DLD1 (cell line): ENCODE measurements around the gene CDK16.

Experiments
- in situ Hi-C: cut with HindIII; loops from 2 replicates; pipeline ENCODE4 v1.10.0; 2017; ENCODE audit warnings: low sequenced_read_pairs

The CDK16 gene

GRCh38 chrX:47226531-47227333 lies 8.3 kb downstream of the CDK16 start:
- in situ Hi-C loops = no loop called here

GRCh38 chrX:47227334-47227583 lies 8.8 kb downstream of the CDK16 start:
- in situ Hi-C loops = no loop called here

GRCh38 chrX:47228550-47229270 lies 10.2 kb downstream of the CDK16 start:
- in situ Hi-C loops = no loop called here

DNA sequence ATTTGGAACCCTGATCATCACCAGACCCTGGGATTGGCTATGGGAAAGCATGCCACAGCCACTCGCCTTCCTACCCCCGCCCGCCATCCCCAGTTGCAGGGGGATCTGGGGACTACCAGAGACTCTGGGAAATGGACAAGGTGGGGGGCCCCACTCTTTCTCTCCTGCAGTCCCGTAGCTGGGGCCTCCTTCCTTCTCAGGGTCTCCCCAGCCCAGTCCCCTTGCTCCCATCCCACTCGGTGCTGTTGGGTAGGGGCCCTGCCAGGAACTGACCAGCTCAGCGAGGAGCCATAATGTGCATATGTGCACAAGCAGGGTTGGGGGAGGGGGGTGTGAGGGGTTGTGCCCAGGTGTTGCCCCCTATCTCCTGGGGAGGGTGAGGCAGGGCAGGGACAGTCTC lies 10.9 kb downstream of the CDK16 start:
- in situ Hi-C loops = no loop called here

DNA sequence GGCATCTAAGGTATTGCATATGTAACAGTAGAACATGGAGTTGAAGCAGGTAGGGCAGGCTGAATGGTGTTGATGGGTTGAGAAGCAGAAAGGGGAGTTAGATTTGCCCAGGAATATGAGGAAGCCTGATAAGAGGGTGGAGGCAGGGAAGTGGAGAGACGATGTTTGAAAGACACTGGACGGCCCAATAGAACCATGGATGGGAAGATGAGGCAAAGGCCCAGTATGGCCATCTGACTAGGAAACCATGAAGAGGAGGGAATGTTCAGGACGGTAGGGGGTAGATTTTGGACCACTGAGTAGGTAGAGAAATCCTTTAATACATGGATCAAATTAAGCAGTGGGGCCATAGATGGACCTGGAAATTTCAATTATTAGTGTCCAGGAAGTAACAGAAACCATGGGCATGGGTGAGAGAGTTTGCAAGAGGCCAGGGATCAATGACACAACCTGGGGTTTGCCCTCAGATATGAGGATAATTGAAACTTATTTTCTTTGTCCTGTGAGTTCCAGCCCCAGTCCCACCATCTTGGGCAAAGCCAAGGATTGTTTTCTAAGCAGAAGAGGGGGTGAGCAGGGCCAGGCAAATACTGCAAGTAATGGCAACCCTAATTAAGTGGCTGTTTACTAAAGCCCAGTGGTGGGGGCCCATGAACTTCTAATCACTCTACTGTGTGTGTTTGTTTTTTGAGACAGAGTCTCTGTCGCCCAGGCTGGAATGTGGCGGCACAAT lies 11.8 kb downstream of the CDK16 start:
- in situ Hi-C loops = no loop called here

- in situ Hi-C loops = no loop called here
Observed at GRCh38 chrX:47231167-47231566, 12.7 kb downstream of the CDK16 start.

GRCh38 chrX:47232197-47232802 lies 13.8 kb downstream of the CDK16 start:
- in situ Hi-C loops = no loop called here

- in situ Hi-C loops = no loop called here
Observed at GRCh38 chrX:47232803-47233332, 14.4 kb downstream of the CDK16 start, which contains the start of gene USP11. TSS of gene USP11 (plus strand) at chrX:47233009. CDS start at chrX:47233044, 35 bp downstream.

GRCh38 chrX:47233333-47234113 lies 15.0 kb downstream of the CDK16 start:
- in situ Hi-C loops = no loop called here

GRCh38 chrX:47234583-47234982 lies 16.1 kb downstream of the CDK16 start:
- in situ Hi-C loops = no loop called here

DNA sequence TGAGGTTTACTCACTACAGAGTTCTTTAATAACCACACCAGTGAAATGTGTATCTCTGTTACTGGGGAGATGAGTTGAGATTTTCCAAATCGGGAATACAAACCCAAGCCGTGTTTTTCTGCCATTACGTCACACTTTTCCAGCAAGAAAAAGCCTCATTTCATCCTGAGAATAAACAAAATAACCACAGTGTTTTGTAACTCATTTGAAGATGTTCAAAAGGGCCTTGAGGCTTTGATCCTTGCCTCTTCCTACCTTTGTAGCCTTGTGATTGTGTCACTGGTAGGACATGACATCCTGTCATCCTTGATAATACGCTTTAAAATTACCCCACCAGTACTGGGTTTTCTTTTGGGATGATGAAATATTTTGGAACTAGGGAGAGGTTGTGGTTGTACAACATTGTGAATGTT lies 17.2 kb downstream of the CDK16 start:
- in situ Hi-C loops = no loop called here

DNA sequence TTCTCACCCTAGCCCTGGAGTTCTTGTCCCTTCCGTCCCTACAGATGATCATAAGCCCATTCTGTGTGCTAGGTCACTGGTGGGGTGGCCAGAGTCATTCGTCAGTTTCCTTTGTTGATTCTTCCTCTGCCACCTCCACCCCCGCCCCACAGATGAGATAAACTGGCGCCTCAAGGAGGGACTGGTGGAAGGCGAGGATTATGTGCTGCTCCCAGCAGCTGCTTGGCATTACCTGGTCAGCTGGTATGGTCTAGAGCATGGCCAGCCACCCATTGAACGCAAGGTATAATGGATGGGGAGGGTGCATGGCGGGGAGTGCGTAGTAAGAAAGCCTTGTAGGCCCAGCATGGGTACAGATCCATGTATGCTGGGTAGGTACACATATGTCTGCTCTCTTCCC lies 20.7 kb downstream of the CDK16 start:
- in situ Hi-C loops = no loop called here

DNA sequence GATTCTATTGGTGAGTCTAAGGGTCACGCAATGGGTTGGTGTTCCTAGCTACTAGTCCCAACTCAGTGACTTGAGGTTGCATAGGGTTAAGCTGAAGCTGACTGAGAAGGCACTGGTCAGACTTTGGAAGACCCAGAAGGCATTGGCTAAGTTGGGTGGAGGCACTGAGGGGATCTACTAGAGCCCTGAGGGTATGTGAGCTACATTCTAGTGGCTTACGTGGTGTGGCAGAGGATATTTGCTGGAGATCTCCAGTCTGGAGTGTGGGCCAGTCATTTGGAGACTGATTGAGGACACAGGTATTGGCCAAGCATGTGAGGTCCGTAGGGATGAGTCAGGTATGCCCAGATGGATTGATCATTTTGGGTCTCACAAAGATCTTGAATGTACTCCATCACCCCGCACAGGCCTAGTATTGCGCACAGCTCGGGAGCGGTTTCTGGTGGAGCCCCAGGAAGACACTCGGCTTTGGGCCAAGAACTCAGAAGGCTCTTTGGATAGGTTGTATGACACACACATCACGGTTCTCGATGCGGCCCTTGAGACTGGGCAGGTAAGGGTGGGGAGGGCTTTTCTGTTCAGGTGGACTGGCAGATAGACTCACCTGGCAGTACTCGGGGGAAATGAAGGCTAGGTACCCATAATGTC lies 21.5 kb downstream of the CDK16 start:
- in situ Hi-C loops = no loop called here

- in situ Hi-C loops = no loop called here
Observed at GRCh38 chrX:47240619-47241018, 22.1 kb downstream of the CDK16 start.

DNA sequence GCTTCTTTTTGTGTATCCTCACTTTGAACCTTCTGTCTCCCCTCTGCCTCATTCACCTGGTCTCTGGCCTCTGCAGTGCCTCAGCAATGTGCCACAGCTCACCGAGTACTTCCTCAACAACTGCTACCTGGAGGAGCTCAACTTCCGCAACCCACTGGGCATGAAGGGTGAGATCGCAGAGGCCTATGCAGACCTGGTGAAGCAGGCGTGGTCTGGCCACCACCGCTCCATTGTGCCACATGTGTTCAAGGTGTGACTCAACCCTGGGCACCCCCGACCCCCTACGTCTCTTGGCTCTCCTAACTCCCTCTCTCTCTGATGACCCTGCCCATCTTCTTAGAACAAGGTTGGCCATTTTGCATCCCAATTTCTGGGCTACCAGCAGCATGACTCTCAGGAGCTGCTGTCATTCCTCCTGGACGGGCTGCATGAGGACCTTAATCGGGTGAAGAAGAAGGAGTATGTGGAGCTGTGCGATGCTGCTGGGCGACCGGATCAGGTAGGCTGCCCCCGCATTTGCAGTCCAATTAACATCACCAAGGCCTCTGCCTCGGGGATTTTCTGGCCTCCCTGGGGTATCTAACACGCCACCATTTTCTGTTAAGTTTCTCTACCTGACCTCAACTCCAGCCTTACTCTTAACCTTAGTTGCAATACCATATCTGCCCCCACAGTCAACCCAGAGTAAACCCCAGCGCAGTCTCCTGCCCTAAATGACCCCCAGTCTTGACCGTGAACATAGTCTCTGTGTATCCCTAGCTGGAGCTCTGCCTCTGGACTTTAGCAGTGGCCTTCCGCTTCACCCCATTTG lies 22.9 kb downstream of the CDK16 start:
- in situ Hi-C loops = no loop called here

DNA sequence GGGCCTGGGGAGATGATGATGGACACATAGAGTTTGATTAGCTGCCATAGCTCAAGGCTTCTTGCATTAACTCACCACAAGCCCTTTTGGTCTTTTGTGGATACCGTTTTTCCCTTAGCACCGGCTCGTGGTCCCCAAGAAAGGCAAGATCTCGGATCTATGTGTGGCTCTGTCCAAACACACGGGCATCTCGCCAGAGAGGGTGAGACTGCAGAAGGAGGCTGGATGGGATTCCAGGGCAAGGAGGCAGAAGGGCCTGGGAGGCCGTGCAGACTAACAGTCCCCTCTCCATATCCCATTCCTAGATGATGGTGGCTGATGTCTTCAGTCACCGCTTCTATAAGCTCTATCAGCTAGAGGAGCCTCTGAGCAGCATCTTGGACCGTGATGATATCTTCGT lies 23.8 kb downstream of the CDK16 start:
- in situ Hi-C loops = no loop called here

GRCh38 chrX:47243351-47243750 lies 24.9 kb downstream of the CDK16 start:
- in situ Hi-C loops = no loop called here

DNA sequence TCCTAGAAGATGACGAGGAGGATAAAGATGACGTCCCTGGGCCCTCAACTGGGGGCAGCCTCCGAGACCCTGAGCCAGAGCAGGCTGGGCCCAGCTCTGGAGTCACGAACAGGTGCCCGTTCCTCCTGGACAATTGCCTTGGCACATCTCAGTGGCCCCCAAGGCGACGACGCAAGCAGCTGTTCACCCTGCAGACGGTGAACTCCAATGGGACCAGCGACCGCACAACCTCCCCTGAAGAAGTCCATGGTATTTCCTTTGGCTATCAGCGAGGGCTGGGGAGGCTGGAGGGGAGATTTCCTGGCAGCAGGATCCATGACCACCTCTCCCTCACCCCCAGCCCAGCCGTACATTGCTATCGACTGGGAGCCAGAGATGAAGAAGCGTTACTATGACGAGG lies 26.2 kb downstream of the CDK16 start:
- in situ Hi-C loops = no loop called here

- in situ Hi-C loops = no loop called here
Observed at GRCh38 chrX:47245156-47245555, 26.7 kb downstream of the CDK16 start.
